SK-N-DZ (cell line): Measurements from ENCODE around the gene LRP3.
"Not testable (repeated sequence)": the region's sequence is repeated elsewhere in the genome, so short reads cannot be mapped to it uniquely, and the experiment has no call there.

Experiments used
- DNase-seq: peaks from one replicate; pipeline ENCODE4 v3.0.0-alpha.2; 2015; ENCODE audit warnings: low spot score

LRP3 gene

DNA sequence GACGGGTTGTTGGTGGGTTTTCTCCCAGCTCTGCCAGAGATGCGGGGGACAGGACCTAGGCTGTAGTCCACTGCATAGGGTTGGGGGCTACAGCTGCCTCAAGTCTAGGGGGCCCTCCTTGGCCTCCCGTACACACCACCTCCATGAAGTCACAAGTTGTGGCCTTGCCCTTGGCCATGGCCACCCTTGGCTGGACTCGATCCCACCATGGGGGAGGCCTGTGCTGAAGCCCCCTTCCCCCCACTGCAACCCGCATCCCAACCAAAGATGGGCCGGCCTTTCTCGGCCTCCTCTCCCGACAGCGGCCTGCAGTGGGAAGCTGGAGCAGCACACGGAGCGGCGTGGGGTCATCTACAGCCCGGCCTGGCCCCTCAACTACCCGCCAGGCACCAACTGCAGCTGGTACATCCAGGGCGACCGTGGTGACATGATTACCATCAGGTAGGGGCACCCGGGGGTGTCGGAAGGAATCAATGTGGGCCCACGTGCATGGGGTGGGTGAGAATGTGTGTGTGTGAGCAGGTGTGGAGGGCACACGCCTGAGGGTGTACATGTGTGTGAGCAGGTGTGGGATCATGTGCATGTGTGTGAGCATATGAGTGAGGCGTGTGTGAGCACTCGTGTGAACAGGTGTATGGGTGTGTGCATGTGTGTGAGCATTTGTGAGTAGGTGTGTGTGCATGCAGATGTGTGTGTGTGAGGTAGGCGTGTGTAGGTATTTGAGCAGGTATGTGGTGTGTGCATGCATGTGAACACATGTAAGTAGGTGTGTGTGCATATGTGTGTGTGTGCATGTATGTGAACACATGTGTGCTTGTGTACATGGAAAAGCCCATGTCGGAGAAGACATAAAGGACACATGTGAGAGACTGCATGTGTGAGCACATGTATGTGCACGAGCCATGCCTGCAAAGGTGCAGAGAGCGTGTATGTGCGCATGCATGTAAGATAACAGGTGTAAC is 8.7 kb downstream of the LRP3 start:
- DNase-seq = no peak

DNA sequence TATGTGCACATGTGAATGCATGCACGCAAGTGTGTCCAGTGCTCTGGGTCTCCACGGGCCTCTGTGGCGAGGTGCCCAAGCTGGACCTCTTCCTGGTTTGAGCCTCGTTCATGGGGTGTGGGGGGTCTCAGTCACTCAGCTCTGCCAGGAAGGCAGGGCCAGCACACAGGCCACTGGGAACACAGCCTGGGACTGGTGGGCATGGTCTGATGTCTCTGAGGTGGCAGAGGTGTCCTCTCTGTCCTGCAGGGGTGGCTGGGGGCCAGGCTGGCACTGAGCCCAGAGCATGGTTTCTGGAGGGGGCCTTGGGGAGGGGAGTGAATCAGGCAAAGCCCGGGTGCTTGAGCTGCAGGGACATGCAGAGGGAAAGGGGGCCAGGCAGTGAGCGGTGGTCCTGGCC is 9.4 kb downstream of the LRP3 start:
- no peak for DNase-seq

DNA sequence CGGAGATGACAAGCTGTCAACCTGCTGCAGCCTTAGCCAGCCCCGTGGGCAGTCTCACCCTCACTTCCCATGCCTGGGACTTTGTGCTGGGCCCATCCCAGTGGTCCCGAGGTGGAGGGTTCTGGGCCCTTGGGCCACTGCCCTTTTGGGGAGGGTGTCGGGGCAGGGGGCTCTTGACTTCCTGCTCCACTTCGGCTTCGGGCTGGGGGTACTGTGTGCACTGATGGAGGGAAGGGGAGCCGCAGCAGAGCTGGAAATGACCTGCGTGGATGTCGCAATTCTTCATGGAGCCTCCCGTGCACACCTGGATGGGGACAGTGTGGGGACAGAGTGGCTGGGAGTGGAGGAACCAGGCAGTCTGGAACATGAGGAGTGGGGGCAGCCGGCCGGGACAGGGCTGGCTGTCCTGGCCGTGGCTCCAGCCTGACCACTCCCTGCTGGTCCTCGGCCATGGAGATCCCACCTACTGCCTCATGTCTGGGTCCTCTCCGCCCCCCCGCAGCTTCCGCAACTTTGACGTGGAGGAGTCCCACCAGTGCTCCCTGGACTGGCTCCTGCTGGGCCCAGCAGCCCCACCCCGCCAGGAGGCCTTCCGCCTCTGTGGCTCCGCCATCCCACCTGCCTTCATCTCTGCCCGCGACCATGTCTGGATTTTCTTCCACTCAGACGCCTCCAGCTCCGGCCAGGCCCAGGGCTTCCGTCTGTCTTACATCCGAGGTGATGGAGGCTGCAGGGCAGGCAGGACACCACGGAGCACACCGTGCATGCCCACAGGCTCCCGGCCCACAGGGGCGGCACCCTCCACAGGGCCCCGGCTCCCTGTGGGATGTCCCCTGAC is 10.2 kb downstream of the LRP3 start:
- no peak for DNase-seq

DNA sequence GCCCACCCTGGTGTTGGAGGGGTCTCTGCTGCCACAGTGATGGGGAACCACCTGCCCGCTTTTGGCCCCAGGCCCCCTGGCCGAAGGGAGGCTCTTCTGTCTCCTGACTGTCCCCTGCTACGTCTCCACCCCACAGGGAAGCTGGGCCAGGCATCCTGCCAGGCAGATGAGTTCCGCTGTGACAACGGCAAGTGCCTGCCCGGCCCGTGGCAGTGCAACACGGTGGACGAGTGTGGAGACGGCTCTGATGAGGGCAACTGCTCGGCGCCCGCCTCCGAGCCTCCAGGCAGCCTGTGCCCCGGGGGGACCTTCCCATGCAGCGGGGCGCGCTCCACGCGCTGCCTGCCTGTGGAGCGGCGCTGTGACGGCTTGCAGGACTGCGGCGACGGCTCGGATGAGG is 11.0 kb downstream of the LRP3 start:
- DNase-seq = no peak

DNA sequence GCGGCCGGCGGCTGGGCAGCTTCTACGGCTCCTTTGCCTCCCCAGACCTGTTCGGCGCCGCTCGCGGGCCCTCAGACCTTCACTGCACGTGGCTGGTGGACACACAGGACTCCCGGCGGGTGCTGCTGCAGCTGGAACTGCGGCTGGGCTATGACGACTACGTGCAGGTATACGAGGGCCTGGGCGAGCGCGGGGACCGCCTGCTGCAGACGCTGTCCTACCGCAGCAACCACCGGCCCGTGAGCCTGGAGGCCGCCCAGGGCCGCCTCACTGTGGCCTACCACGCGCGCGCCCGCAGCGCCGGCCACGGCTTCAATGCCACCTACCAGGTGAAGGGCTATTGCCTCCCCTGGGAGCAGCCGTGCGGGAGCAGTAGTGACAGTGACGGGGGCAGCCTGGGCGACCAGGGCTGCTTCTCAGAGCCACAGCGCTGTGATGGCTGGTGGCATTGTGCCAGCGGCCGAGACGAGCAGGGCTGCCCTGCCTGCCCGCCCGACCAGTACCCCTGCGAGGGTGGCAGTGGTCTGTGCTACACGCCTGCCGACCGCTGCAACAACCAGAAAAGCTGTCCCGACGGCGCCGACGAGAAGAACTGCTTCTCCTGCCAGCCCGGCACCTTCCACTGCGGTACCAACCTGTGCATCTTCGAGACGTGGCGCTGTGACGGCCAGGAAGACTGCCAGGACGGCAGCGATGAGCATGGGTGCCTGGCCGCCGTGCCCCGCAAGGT is 11.6 kb downstream of the LRP3 start:
- DNase-seq = no peak

DNA sequence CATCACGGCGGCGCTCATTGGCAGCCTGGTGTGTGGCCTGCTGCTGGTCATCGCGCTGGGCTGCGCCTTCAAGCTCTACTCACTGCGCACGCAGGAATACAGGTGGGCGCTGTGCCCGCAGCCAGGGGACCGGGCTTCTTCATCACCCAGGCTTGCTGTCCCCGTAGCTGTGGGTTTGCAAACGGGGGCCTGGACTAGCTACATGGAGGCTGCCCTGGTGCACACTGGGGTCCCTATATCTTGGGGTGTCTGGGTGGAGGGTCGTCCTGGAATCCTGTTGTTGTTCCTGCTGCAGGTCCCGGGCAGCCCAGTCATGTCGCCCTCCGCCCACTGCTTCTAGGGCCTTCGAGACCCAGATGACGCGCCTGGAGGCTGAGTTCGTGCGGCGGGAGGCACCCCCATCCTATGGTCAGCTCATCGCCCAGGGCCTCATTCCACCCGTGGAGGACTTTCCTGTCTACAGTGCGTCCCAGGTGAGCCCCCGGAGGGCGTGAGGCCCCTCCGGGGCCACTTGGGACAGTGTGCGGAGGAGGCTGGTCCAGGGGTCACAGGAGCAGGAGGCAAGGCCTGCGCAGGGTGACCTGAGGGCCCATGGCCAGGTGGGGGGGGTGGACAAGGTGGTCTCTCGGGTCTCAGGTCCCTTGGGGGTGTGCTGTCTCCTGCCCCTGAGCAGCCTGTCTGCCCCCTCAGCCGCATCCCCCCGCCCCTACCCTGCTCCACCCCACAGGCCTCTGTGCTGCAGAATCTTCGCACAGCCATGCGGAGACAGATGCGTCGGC is 12.3 kb downstream of the LRP3 start:
- DNase-seq = no peak

DNA sequence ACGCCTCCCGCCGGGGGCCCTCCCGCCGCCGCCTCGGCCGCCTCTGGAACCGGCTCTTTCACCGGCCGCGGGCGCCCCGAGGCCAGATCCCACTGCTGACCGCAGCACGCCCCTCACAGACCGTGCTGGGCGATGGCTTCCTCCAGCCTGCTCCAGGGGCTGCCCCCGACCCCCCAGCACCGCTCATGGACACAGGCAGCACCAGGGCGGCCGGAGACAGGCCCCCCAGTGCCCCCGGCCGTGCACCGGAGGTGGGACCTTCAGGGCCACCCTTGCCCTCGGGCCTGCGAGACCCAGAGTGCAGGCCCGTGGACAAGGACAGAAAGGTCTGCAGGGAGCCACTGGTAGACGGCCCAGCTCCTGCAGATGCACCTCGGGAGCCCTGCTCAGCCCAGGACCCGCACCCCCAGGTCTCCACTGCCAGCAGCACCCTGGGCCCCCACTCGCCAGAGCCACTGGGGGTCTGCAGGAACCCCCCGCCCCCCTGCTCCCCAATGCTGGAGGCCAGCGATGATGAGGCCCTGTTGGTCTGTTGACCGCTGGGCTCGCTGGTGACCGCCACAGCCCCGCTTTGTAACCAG is 13.0 kb downstream of the LRP3 start:
- no peak for DNase-seq

DNA sequence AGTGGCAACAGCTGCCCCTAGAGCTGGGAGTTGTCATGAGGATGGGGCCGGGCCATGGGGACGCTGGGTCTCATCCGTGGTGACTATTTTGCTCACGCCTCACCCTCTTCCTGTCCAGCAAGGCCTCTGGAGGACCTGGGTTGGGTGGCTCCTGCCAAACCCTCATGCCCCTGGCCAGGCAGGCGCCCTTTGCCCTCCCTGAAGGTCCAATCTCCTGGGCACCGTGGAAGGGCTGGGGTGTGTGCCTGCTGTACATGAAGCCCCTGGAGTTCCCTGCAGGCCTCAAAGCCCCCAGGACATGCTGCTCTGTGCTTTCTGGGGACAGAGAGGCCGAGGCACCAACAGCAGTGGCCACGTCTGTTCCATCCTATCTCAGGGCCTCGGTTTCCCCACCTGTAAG is 13.8 kb downstream of the LRP3 start:
- DNase-seq = no peak

DNA sequence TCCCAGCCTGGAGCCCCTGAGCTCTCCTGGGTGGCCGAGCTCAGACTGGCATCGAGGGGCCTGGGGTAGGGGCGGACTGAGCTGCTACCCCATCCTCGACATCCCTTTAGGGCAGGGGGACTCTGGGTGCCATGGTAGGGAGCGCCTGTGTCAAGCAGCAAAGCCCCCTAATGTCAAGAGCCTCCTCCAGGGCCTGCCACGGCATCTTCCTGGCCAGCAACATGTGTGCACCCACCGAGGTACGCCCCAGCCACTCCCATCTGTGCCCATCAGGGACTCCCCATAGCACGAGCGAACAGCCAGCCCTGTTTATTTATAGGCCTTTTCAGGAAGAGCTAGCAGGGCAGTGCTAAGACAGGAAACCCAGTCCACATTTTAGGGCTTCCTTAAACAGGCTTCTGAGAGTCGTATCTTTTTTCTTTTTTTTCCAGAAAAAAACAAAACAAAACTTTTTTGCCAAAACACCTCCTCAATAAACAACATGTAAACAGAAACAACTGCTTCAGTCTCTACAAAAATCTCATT is 14.3 kb downstream of the LRP3 start:
- DNase-seq = no peak

DNA sequence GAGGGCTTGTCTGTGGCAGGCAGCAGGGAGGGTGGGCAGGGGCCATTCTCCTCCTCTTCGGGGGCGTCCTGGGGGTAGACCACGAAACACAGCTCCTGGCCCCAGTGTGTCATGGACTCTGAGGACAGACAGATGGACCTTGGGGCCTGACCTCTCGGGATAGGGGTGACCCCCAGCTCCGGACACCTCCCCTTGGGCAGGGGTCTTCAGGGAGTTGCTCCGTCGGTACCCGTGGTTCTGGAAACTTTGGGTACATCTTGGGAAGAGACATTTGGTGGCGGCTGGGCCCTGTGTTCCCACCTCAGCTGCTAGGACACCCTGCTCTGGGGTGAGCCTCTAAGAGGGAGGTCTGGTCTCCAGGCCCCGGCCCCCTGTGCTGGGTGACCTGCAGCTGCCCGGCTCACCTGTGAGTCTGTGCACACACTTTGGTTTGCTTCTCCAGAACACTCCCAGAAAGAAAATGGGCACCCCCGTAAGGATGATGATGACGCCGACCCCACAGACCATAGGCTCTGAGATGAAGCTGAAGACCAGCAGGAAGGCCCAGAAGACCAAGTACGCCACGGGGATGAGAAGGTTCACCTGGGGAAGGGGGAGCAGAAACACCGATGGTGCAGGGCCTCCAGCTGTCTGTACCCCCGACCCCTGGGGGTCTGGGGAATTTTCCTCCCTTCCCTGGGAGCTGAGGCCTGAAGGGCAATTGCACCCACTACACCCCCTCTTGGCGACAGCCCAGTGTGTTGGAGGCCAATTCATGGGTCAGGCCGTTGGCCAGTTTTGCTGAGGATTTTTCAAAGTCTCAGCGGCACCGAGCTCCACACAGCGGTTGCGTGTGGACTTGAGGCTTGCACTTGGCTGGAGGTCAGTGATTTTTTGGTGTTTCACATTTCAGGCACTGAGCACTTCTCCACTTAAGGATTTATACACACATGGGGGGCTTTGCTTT is 15.0 kb downstream of the LRP3 start:
- DNase-seq = no peak

DNA sequence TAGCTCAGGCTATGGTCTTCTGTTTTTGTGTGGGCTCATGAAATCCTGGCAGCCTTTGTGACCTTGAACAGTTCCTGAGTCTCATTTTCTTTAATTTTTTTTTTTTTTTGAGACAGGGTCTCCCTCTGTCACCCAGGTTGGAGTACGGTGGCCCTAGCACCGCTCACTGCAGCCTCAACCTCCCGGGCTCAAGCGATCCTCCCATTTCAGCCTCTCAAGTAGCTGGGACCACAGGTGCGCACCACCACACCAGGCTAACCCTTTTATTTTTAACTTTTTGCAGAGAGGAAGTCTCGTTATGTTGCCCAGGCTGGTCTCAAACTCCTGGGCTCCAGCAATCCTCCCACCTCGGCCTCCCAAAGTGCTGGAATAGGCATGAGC is 15.7 kb downstream of the LRP3 start:
- not testable (repeated sequence) for DNase-seq

DNA sequence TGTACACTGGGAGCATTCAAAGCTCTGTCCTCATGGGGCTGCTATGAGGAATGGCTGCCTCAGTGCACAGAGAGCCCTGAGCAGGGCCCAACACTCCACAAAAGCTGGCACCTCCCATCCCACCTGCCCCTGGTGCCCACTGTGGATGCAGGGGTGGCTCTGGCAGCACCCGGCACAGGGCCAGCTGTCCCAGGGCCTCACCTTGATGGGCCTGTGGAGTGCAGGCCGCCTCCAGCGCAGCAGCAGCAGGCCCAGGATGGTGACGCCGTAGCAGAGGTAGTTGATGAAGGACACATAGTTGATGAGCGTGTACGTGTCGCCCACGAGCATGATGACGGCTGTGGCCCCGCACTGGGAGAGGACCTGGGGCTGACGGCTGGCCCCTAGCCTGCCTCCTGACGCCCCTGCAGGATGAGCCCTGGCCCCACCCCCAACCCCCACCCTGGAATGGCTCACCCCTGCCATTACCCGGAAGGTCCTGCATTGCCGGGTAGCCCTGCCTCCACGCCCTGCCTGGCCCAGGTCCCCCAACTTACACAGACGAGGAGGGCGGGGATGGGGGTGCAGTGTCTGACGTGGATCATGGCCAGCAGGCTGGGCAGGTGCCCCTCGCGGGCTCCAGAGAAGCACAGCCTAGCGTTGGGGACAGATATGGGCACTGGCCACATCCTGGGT is 16.3 kb downstream of the LRP3 start:
- no peak for DNase-seq

DNA sequence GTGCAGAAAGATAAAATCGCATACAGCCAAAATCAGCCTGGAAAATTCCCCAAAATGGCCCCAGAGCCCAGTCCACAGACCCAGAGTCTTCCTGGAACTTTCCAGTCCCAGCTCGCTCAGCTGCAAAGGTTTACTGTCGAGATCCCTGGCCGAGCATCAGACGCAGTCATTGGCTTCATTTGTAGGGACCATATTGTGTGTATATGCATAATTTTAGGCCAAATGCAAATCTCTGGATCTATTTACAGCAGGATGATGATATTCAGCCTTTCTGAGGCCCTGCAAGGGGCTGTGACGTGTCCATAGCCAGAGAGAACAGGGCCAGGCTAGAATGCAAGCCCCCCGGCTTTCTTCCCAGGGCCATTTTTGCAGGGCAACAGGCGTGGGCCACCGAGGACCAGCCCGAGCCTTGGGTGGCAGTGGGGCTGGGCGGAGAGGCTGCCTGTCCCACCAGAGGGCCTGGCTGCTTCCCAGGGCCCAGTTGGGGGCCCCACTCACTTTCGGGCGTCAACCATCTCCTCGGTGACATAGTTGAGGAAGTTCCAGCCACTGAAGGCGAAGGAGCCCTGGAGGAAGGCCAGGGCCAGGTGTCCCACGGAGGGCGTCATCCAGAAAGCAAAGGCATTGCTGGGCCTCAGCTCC is 17.8 kb downstream of the LRP3 start:
- DNase-seq = no peak

DNA sequence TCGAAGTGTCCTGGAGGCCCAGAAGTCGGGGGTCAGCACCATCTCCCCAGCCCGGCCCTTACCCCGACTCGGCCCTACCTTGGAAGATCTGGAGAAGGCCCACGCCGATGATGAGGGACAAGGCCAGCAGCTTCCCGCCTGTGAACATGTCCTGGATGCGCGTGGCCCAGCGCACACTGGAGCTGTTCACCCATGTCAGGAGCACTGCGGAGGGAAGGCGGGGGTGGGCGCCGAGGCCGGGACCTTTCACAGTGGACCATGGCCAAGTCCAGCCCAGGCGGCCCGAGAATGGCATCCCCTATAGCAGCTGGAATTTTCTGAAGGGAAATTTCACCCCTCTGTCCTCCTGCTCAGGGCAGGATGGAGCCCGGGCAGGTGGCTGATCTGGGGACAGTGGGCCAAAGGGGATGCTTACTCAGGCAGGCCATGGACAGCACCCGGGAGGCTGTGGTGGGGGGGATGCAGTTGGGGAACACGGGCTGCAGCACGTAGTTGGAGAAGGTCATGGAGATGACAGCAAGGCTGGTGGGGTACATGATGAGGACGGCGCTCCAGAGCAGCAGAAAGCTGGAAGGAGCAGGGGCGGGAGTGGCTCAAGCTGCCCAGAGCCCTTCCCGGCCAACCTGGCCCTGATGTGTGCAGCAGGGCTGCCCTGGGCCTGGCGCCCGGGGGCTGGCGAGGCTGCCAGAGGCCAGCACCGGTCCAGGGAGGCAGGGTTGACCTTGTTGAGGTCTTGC is 18.5 kb downstream of the LRP3 start:
- DNase-seq = no peak

DNA sequence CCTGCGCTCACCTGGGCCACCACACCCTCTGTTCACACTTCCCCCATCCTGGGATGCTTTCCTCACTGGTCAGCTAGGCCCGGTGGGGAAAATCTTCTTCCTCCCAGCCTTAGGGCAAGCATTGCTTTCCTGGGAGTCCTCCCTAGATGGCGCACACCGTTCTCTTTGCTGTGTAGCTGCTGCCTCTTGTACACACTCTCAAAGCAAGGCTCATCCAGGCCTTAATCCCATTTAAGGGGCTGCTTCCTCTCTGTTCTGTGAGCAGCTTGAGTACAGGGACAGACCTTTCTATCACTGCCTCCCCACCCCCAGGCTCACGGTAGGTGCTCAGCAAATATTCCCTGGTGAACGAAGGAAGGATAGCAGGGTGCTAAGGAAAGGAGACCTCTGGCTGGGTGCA is 20.5 kb downstream of the LRP3 start:
- DNase-seq = peak; percentile 78

DNA sequence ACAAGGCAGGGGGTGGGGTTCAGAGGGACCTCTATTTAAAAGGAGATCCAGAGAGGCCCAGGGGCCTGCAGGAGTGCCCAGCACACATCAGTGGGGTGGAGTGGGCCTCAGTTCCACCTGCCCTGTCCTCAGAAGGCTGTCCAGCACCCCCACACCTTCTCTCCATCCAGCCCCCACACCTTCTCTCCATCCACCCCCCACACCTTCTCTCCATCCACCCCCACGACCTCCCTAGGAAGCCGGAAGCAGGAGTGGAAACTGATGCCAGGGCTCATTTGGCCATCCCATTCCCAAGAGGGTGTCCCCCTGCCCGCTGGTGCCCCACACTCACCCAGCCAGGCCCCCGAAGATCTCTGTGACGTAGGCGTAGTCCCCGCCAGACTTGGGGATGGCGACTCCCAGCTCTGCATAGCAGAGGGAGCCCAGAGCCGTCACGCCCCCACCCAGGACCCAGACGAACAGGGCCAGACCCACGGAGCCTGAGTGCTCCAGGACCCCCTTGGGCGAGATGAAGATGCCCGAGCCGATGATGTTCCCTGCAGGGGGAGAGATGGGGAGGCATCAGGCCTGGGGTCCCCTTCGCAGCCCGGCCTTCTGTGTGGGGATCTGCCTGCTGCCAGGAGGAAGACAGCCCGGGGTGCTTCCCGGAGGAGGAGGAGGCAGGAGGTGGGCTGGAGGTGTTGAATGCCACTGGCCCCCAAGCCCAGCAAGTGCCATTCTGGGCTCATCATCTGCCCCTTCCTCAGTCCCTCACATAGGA is 21.5 kb downstream of the LRP3 start:
- DNase-seq = no peak
